ENCODE data around the gene TIMP4.

TIMP4 gene

DNA sequence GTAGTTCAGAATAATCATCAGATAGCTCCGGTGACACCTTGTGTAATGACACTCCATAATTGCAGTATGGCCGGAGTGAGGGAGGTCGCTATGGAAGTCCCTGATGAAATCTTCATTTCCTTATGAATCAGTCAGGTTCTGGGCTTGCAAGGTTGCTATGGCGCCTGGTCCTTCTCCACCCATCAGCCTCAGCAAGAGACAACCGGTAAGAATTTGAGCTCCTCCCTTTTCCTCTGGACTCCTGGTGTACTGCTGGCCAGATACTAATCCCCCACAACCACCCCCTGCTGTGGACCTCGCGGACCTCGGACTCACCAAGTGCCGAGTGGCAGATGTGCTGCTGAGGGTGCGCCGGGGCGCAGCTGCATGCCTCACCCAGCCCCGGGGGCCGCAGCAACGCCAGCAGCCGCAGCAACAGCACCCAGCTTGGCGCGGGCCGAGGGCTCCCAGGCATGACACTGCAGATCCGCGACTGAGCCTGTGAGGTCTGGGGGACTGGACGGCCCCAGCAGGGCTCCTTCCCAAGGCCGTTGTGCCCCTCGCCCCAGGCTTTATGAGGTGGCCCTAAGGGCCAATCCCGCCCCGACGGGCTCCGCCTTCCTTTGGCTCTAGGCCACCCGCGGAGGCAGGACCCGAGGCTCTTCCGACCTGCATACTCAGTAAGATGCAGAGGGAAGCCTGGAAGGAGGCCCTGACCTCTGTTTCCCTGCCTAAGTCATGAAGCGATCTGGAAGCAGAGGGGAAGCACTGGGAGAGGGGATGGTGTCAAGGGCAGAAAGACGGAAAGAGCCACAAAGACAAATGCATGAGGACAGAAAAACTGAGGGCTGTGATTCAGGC, at the start of gene TIMP4:
TIMP4 (minus strand) TSS at position 526 of the 840 bp plus-strand sequence; CDS start at position 454, 72 bp downstream.
- H3K9me2 ChIP-seq (replicated peaks; ENCODE audit: control insufficient read depth, low read length), result no peaks in the 10 kb centered on the region
- peaks cover 31% of the 10 kb centered on the region for H3K27me3 ChIP-seq (ENCODE audit: control insufficient read depth, low read length)
- H3K4me2 ChIP-seq (ENCODE audit: low read length), result no peak within 1 kb of the TSS
- H3K36me3 ChIP-seq (ENCODE audit: control insufficient read depth, low read length), result no peaks in the 10 kb centered on the region
- H3K27ac ChIP-seq (ENCODE audit: low read depth, low read length), result no peak within 1 kb of the TSS
- H4K20me1 ChIP-seq (ENCODE audit: control insufficient read depth, insufficient read depth, low read depth, low read length), result no peaks in the 10 kb centered on the region
- H3K9me3 ChIP-seq (ENCODE audit: control insufficient read depth, insufficient read depth, low read length), result no peaks in the 10 kb centered on the region
- H3K4me1 ChIP-seq (ENCODE audit: control insufficient read depth, low read length), result no peaks in the 10 kb centered on the region
- no peak for TF ChIP-seq EZH2phosphoT487 (IDR thresholded peaks at IDR 0.05; ENCODE audit: borderline replicate concordance, low read length)
- TF ChIP-seq, protein P1, sequence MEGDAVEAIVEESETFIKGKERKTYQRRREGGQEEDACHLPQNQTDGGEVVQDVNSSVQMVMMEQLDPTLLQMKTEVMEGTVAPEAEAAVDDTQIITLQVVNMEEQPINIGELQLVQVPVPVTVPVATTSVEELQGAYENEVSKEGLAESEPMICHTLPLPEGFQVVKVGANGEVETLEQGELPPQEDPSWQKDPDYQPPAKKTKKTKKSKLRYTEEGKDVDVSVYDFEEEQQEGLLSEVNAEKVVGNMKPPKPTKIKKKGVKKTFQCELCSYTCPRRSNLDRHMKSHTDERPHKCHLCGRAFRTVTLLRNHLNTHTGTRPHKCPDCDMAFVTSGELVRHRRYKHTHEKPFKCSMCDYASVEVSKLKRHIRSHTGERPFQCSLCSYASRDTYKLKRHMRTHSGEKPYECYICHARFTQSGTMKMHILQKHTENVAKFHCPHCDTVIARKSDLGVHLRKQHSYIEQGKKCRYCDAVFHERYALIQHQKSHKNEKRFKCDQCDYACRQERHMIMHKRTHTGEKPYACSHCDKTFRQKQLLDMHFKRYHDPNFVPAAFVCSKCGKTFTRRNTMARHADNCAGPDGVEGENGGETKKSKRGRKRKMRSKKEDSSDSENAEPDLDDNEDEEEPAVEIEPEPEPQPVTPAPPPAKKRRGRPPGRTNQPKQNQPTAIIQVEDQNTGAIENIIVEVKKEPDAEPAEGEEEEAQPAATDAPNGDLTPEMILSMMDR (IDR thresholded peaks at IDR 0.05; ENCODE audit: low read depth, low read length, poor library complexity, severe bottlenecking), result no peak
- H3F3A ChIP-seq (ENCODE audit: control insufficient read depth, insufficient read depth), result no peaks in the 10 kb centered on the region
- H3K79me2 ChIP-seq (ENCODE audit: control insufficient read depth, low read length), result no peaks in the 10 kb centered on the region
- H3K4me3 ChIP-seq (ENCODE audit: low read length), result no peak within 1 kb of the TSS

- Histone ChIP-seq H3F3A (ENCODE audit: control insufficient read depth, insufficient read depth) (no peaks in the 10 kb centered on the region), H3K9me2 (replicated peaks; ENCODE audit: control insufficient read depth, low read length) (no peaks in the 10 kb centered on the region), H4K20me1 (ENCODE audit: control insufficient read depth, insufficient read depth, low read depth, low read length) (no peaks in the 10 kb centered on the region), H3K27ac (ENCODE audit: low read depth, low read length) (no peak overlapping the region), H3K36me3 (ENCODE audit: control insufficient read depth, low read length) (no peaks in the 10 kb centered on the region), H3K4me2 (ENCODE audit: low read length) (no peak overlapping the region), H3K79me2 (ENCODE audit: control insufficient read depth, low read length) (no peaks in the 10 kb centered on the region), H3K4me3 (ENCODE audit: low read length) (no peak overlapping the region), H3K9me3 (ENCODE audit: control insufficient read depth, insufficient read depth, low read length) (no peaks in the 10 kb centered on the region), H3K27me3 (ENCODE audit: control insufficient read depth, low read length) (peaks cover 3% of the 10 kb centered on the region; the same call in 1 of the 2 replicates), H3K4me1 (ENCODE audit: control insufficient read depth, low read length) (no peaks in the 10 kb centered on the region)
- TF ChIP-seq, protein P1 (IDR thresholded peaks at IDR 0.05; ENCODE audit: low read depth, low read length, poor library complexity, severe bottlenecking), result no peak
- TF ChIP-seq EZH2phosphoT487 (IDR thresholded peaks at IDR 0.05; ENCODE audit: borderline replicate concordance, low read length), result no peak
Observed at GRCh38 chr3:12205171-12205570, 46.5 kb upstream of the TIMP4 start.

DNA sequence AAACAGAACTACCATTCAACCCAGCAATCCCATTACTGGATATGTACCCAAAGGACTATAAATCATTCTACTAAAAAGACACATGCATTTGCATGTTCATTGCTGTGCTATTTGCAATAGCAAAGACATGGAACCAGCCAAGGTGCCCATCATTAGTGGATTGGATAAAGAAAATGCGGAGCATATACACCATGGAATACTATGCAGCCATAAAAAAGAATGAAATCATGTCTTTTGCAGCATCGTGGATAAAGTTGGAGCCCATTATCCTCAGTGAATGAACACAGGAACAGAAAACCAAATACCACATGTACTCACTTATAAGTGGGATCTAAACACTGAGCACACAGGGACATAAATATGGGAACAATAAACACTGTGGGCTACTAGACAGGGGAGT, 43.1 kb upstream of the TIMP4 start:
- Histone ChIP-seq H3K9me2 (replicated peaks; ENCODE audit: control insufficient read depth, low read length) (no peaks in the 10 kb centered on the region), H3K4me1 (ENCODE audit: control insufficient read depth, low read length) (no peaks in the 10 kb centered on the region)

More for the DNA sequence above, 43.1 kb upstream of the TIMP4 start:
- H3K4me2 ChIP-seq (ENCODE audit: low read length), result no peak overlapping the region
- H3K9me3 ChIP-seq (ENCODE audit: control insufficient read depth, insufficient read depth, low read length), result no peaks in the 10 kb centered on the region
- no peaks in the 10 kb centered on the region for H3K27me3 ChIP-seq (ENCODE audit: control insufficient read depth, low read length)
- H3K4me3 ChIP-seq (ENCODE audit: low read length), result no peak overlapping the region
- H3K79me2 ChIP-seq (ENCODE audit: control insufficient read depth, low read length), result no peaks in the 10 kb centered on the region
- no peaks in the 10 kb centered on the region for H3F3A ChIP-seq (ENCODE audit: control insufficient read depth, insufficient read depth)
- H3K36me3 ChIP-seq (ENCODE audit: control insufficient read depth, low read length), result no peaks in the 10 kb centered on the region
- H3K27ac ChIP-seq (ENCODE audit: low read depth, low read length), result no peak overlapping the region
- TF ChIP-seq, protein P1 (IDR thresholded peaks at IDR 0.05; ENCODE audit: low read depth, low read length, poor library complexity, severe bottlenecking), result no peak
- TF ChIP-seq EZH2phosphoT487 (IDR thresholded peaks at IDR 0.05; ENCODE audit: borderline replicate concordance, low read length), result no peak
- no peaks in the 10 kb centered on the region for H4K20me1 ChIP-seq (ENCODE audit: control insufficient read depth, insufficient read depth, low read depth, low read length)

Measured in DOHH2 (cell line).